GM19025 (cell line): ENCODE measurements around the gene OR6A2.

ENCODE experiments used
- ATAC-seq: cut with Tn5 transposase; IDR thresholded peaks from one replicate; pipeline ENCODE4 v1.9.1; 2021; ENCODE audit warnings: mild to moderate bottlenecking, low read depth, moderate library complexity; ENCODE audit not compliant: unreplicated experiment

Gene OR6A2

GRCh38 chr11:6757373-6757967 is 42.0 kb downstream of the OR6A2 start:
- no peak for ATAC-seq

- ATAC-seq = no peak
These were observed 43.5 kb downstream of the OR6A2 start for GRCh38 chr11:6755953-6756347.

DNA sequence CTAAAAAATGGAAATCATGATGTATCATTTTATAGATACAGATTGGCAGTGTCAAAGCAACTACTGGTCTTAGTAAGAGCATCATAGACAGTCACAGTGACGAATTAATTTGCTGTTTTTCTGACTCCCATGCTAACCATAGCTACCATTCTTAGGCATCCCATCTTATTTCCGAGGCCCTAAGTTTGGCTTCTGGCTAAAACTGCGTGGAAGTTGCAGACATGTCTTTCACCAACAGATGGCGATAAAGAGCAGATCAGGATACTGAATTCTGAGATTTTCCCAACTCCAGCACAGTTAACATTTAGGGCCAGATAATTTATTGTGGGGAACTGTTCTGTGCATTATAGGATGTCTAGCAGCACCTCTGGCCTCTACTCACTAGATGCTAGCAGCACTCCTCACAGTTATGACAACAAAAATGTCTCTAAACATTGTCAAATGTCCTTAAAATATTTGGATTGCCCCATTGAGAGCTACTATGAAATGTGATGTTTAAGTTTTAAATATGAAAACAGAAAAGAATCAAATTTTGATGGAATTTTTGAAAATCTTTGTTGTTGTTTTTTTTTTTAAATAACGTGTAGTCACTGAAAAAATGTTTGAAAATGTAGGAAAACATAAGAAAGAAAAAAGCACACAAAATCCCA is 44.1 kb downstream of the OR6A2 start:
- no peak for ATAC-seq

DNA sequence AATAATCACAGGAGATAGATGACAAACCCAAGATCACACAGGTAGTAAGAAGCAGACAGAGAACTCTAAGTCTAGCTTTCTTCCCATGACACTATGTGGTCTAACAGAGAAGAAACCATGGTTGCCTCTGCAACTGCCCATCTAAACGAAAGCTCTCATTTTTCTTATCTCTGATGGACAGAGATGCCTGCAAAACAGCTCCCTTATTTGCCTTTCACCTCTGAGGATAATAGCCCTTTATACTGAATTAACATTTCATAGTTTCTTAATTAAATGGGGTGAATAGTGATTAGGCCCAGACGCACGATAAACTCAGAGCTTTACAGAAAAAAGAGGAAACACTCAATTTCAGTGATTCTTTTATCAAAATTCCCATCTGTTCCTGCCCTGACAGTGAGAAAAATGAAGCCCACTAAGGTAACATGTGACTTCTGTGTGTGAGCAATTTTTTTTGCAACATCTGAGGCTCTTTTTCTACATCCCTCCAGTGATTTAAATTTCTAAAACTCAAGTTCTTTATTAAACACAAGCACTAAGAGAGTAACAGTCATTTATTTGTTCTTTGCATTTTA is 52.3 kb downstream of the OR6A2 start:
- ATAC-seq = no peak

- no peak for ATAC-seq
These were observed 52.9 kb downstream of the OR6A2 start for GRCh38 chr11:6746626-6747025.

- peak; percentile 72 for ATAC-seq
These were observed 53.3 kb downstream of the OR6A2 start for GRCh38 chr11:6746086-6746618.

DNA sequence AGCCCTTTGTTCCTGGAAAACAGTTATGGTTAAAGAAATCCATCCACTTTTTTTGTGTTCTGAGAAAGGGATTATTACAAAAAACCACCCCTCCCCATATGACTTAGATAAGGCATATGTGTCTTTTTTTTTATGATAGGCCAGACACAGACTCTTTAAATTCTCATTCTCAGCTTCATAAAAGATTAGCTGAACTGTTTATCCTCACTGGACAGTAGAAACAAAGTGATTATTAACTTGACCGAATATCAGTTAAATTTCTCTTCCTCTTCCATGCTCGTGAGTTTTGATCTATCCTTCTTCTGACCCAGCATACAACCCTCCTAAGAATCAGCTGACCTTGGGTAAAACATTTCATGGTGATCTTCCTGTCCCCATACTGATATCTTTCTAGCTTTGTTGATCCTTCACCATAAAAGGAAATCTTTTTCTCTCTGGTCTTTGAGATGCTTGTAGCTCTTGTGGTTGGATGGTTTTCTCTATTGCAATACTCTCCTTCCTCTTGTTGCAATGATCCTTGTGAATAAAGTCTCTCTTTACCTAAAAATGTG is 53.9 kb downstream of the OR6A2 start:
- ATAC-seq = peak; percentile 40

DNA sequence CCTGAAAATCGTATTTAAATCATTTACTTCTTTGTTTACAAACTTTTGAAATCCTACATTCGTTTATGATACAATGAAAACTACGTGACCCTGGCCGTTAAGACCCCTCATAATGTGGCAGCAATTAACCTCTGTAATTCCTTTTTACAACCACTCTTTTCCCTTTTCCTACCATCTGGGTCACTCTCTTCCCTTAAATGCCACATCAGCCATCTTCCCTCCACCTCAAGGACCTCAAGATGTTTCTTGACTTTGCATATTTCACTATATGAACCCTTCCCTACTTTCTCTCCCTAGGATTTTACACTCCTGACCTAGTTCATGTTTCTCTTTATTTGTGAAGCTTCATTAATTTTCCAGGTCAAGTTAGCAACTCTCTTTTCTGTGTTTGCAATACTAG is 54.5 kb downstream of the OR6A2 start:
- no peak for ATAC-seq

- ATAC-seq = no peak
These were observed 57.2 kb downstream of the OR6A2 start for GRCh38 chr11:6742260-6742659.
